Measurements from ENCODE around the gene R3HDM2.

Gene R3HDM2

GRCh38 chr12:57461917-57462250 is 31.0 kb upstream of the R3HDM2 start:
- TF ChIP-seq CTCF (conservative IDR thresholded peaks at IDR 0.05; ENCODE audit: low read depth, low read length): no peak
- peak overlapping the region; percentile 65 for H3K4me3 ChIP-seq (ENCODE audit: low read depth, low read length)
- no peak for DNase-seq (ENCODE audit: low read depth)

GRCh38 chr12:57461276-57461916 is 30.6 kb upstream of the R3HDM2 start:
- peak; percentile 54 for DNase-seq (ENCODE audit: low read depth)
- no peak for TF ChIP-seq CTCF (conservative IDR thresholded peaks at IDR 0.05; ENCODE audit: low read depth, low read length)
- H3K4me3 ChIP-seq (ENCODE audit: low read depth, low read length): peak overlapping the region; percentile 65

- DNase-seq (ENCODE audit: low read depth): no peak
- no peak for TF ChIP-seq CTCF (conservative IDR thresholded peaks at IDR 0.05; ENCODE audit: low read depth, low read length)
- peak overlapping the region; percentile 65 for H3K4me3 ChIP-seq (ENCODE audit: low read depth, low read length)
These were observed 30.0 kb upstream of the R3HDM2 start for GRCh38 chr12:57460841-57461275.

GRCh38 chr12:57460468-57460784 is 29.6 kb upstream of the R3HDM2 start:
- H3K4me3 ChIP-seq (ENCODE audit: low read depth, low read length): peak overlapping the region; percentile 20
- no peak for DNase-seq (ENCODE audit: low read depth)
- TF ChIP-seq CTCF (conservative IDR thresholded peaks at IDR 0.05; ENCODE audit: low read depth, low read length): no peak

GRCh38 chr12:57459750-57460467 is 29.1 kb upstream of the R3HDM2 start, which contains the start of gene GLI1:
Gene GLI1 (plus strand): TSS chr12:57459785. CDS start chr12:57463692, 3,907 bp downstream.
- DNase-seq (ENCODE audit: low read depth): peak; percentile 39
- no peak for TF ChIP-seq CTCF (conservative IDR thresholded peaks at IDR 0.05; ENCODE audit: low read depth, low read length)
- peak within 1 kb of the TSS; percentile 73 for H3K4me3 ChIP-seq (ENCODE audit: low read depth, low read length)

GRCh38 chr12:57459055-57459749 is 28.4 kb upstream of the R3HDM2 start:
- H3K4me3 ChIP-seq (ENCODE audit: low read depth, low read length): peak overlapping the region; percentile 73
- DNase-seq (ENCODE audit: low read depth): peak; percentile 98
- peak; percentile 96 for TF ChIP-seq CTCF (conservative IDR thresholded peaks at IDR 0.05; ENCODE audit: low read depth, low read length)

Data from choroid plexus epithelial cell (primary cell).